Thyroid gland (tissue), 4 donors: ENCODE measurements around the gene OR51Q1.

Experiments used
- CTCF ChIP-seq, 6 experiments: fragments of 200-600 bp in 3 of 6; fragments of 450-650 bp in 3 of 6; sonication (generic) in 3 of 6; IDR thresholded peaks; one replicate each; pipeline ENCODE4 v1.5.1; 2016 to 2019; ENCODE audit warnings: antibody characterized with exemption in 6 of 6, mild to moderate bottlenecking in 2 of 6, inconsistent platforms in 1 of 6, moderate library complexity in 1 of 6
- POLR2A ChIP-seq, 2 donors: fragments of 450-650 bp; IDR thresholded peaks; one replicate each; pipeline ENCODE4 v1.6.1; 2017; ENCODE audit warnings: antibody characterized with exemption in 2 of 2, mild to moderate bottlenecking in 2 of 2, moderate library complexity in 1 of 2

- no peak for TF ChIP-seq CTCF (IDR thresholded peaks at IDR 0.05)
- no peak for TF ChIP-seq POLR2A (IDR thresholded peaks at IDR 0.05)
Observed at GRCh38 chr11:5467527-5467926, 45.6 kb downstream of the OR51Q1 start.
